B cell (primary cell): ENCODE measurements around the gene ACOT6. TPM values are rescaled to one million over a fixed set of nuclear protein-coding genes. Genes with fewer than 3 reads are reported as not detected.

Source experiments
- ATAC-seq: fragments of 200-7000 bp; cut with Tn5 transposase; one replicate; pipeline ENCODE4 v1.10.0; 2021; ENCODE audit warnings: low read depth, mild to moderate bottlenecking, moderate number of reproducible peaks, moderate library complexity
- CTCF ChIA-PET: fragments of 350-600 bp; sonication (Branson Sonifier 250); formaldehyde crosslinking; loops from one replicate; lab custom pipeline; 2021; ENCODE audit warnings: antibody characterized with exemption, inconsistent platforms; lab: Charles Lee
- POLR2A ChIA-PET: fragments of 350-600 bp; sonication (Branson Sonifier 250); formaldehyde crosslinking; loops from one replicate; lab custom pipeline; 2021; ENCODE audit warnings: antibody characterized with exemption; lab: Charles Lee
- DNase-seq: peaks from one replicate; pipeline ENCODE4 v3.0.0; 2013
- H2AFZ ChIP-seq: 2 replicates; pipeline ENCODE4 v1.6.1; 2012; ENCODE audit warnings: mild to moderate bottlenecking, low read depth, low read length; ENCODE audit not compliant: insufficient read depth, poor library complexity, severe bottlenecking
- H3K27ac ChIP-seq, 2 donors: 1 replicate in 1 of 2; 2 replicates in 1 of 2; pipeline ENCODE4 v1.5.1; 2012 to 2013; ENCODE audit warnings: low read length in 2 of 2, mild to moderate bottlenecking in 2 of 2, moderate library complexity in 1 of 2
- H3K27me3 ChIP-seq, 4 experiments: fragments of 200-600 bp in 1 of 4; sonication (generic) in 1 of 4; replicated peaks in 1 of 4; 1 replicate in 2 of 4; 2 replicates in 2 of 4; pipeline versions ENCODE4 v1.6.1 to v1.7.0; 2013 to 2016; ENCODE audit warnings: low read length in 3 of 4, mild to moderate bottlenecking in 2 of 4, mixed read lengths in 1 of 4, moderate library complexity in 1 of 4; ENCODE audit not compliant: insufficient read depth in 4 of 4, control insufficient read depth in 3 of 4; ENCODE audit errors: control extremely low read depth in 1 of 4
- H3K36me3 ChIP-seq, 2 experiments: replicated peaks in 1 of 2; 1 replicate in 1 of 2; 2 replicates in 1 of 2; pipeline versions ENCODE4 v1.6.1 to v1.7.1; 2013; ENCODE audit warnings: low read length in 1 of 2; ENCODE audit not compliant: insufficient read depth in 2 of 2, control insufficient read depth in 1 of 2; ENCODE audit errors: control extremely low read depth in 1 of 2, extremely low read depth in 1 of 2
- H3K4me1 ChIP-seq, 2 donors: fragments of 200-600 bp in 1 of 2; sonication (generic) in 1 of 2; 1 replicate in 1 of 2; 2 replicates in 1 of 2; pipeline versions ENCODE4 v1.5.1 to v1.6.1; 2013 to 2017; ENCODE audit warnings: low read length in 2 of 2; ENCODE audit not compliant: control insufficient read depth in 2 of 2, insufficient read depth in 2 of 2
- H3K4me2 ChIP-seq: replicated peaks from 2 replicates; pipeline ENCODE3; 2012; ENCODE audit warnings: mild to moderate bottlenecking, low read depth, low read length; ENCODE audit not compliant: poor library complexity, severe bottlenecking
- H3K4me3 ChIP-seq, 5 experiments: fragments of 200-600 bp in 1 of 5; sonication (generic) in 1 of 5; 1 replicate in 3 of 5; 2 replicates in 2 of 5; pipeline versions ENCODE4 v1.5.1 to v1.7.0; 2011 to 2016; ENCODE audit warnings: low read length in 4 of 5, mild to moderate bottlenecking in 4 of 5, low read depth in 2 of 5, control low read depth in 1 of 5, moderate library complexity in 1 of 5; ENCODE audit not compliant: insufficient read depth in 1 of 5; ENCODE audit errors: control extremely low read depth in 1 of 5, extremely low read depth in 1 of 5
- H3K79me2 ChIP-seq: fragments of 200-600 bp; sonication (generic); one replicate; pipeline ENCODE4 v1.6.0; 2016; ENCODE audit warnings: low read length; ENCODE audit not compliant: control insufficient read depth, insufficient read depth
- H3K9ac ChIP-seq: fragments of 200-600 bp; sonication (generic); 2 replicates; pipeline ENCODE4 v1.6.1; 2017; ENCODE audit warnings: mild to moderate bottlenecking, low read length, moderate library complexity
- H3K9me3 ChIP-seq, 3 donors: one replicate each; pipeline versions ENCODE4 v1.6.1 to v1.7.1; 2013; ENCODE audit warnings: low read length in 2 of 3; ENCODE audit not compliant: control insufficient read depth in 2 of 3, insufficient read depth in 1 of 3; ENCODE audit errors: control extremely low read depth in 1 of 3
- H4K20me1 ChIP-seq: 2 replicates; pipeline ENCODE4 v1.6.0; 2012; ENCODE audit warnings: mild to moderate bottlenecking, low read length; ENCODE audit not compliant: insufficient read depth, control insufficient read depth, poor library complexity, severe bottlenecking
- H3K27ac Mint-ChIP-seq: one replicate; pipeline ENCODE4 v1.8.0; 2021; ENCODE audit warnings: mixed read lengths
- H3K27me3 Mint-ChIP-seq: one replicate; pipeline ENCODE4 v1.8.0; 2021; ENCODE audit warnings: mixed read lengths
- H3K4me1 Mint-ChIP-seq: one replicate; pipeline ENCODE4 v1.8.0; 2021; ENCODE audit warnings: mixed read lengths
- H3K4me3 Mint-ChIP-seq: one replicate; pipeline ENCODE4 v1.8.0; 2021; ENCODE audit warnings: mixed read lengths
- H3K9me3 Mint-ChIP-seq: one replicate; pipeline ENCODE4 v1.8.0; 2022; ENCODE audit warnings: mixed read lengths; ENCODE audit not compliant: insufficient read depth
- CTCF ChIP-seq: fragments of 200-600 bp; IDR thresholded peaks from one replicate; pipeline ENCODE4 v1.8.0; 2022; ENCODE audit warnings: antibody characterized with exemption, mild to moderate bottlenecking
- EZH2 ChIP-seq: IDR thresholded peaks from 2 replicates; pipeline ENCODE4 v1.6.1; 2012; ENCODE audit warnings: borderline replicate concordance, low read depth, mild to moderate bottlenecking, moderate library complexity, low read length; ENCODE audit not compliant: insufficient read depth, poor library complexity, severe bottlenecking
- WGBS: methylation state at CpG from one replicate; pipeline ENCODE4 v1.1.5; 2013; ENCODE audit warnings: missing lambda C conversion rate; ENCODE audit not compliant: insufficient coverage; 5-methylcytosine and 5-hydroxymethylcytosine counted together
- intact Hi-C: fragments of 100-400 bp; cut with micrococcal nuclease; formaldehyde crosslinking; loops from one replicate; pipeline ENCODE4 v1.10.0; 2022
- polyA plus RNA-seq: library from polyadenylated mRNA; depleted of rRNA; stranded (reverse); fragments of >200 nt; gene quantifications from 2 replicates; pipeline ENCODE4 v1.2.3, GENCODE V29; 2012
- total RNA-seq, 2 donors: library from RNA; stranded (reverse); fragments of 120-200 nt in 1 of 2; gene quantifications; 1 replicate in 1 of 2; 2 replicates in 1 of 2; pipeline versions ENCODE4 v1.2.3 to v1.2.4, GENCODE V29; 2013 to 2022

Gene ACOT6
- total and polyA plus RNA-seq, 2 donors (not counting 1 experiment from before 2014, with no cell fraction given): not detected

GRCh38 chr14:73613419-73613963, 1.2 kb downstream of the ACOT6 start:
- H3K36me3 ChIP-seq: no peaks in the 10 kb centered on the region
- Mint-ChIP-seq H3K9me3 (no peaks in the 10 kb centered on the region), H3K4me1 (peaks cover 6% of the 10 kb centered on the region), H3K4me3 (peak overlapping the region; percentile 87), H3K27me3 (peaks cover 5% of the 10 kb centered on the region), H3K27ac (no peak overlapping the region)
- no peak overlapping the region for H2AFZ ChIP-seq
- H3K4me2 ChIP-seq: peak overlapping the region; percentile 83
- ChIA-PET CTCF (interaction anchor here (0.6 to 2.4 kb wide), 6 partner anchors 13 to 105 kb away, joined by 3 to 16 read pairs (median 4); partner anchors contain the start of gene ACOT2), POLR2A (interaction anchor here (0.7 kb wide), 1 partner anchor 335 kb away, joined by 3 read pairs; no protein-coding TSS in a partner anchor)
- no peak for TF ChIP-seq EZH2
- TF ChIP-seq CTCF: no peak
- peaks cover 0 to 6% (median 0%) of the 10 kb centered on the region in 4 experiments for H3K27me3 ChIP-seq
- no peaks in the 10 kb centered on the region for H4K20me1 ChIP-seq
- H3K27ac ChIP-seq: no peak overlapping the region
- H3K9ac ChIP-seq: no peak overlapping the region
- peaks cover 4% of the 10 kb centered on the region in 2 donors for H3K4me1 ChIP-seq
- no peak for ATAC-seq
- no peak for DNase-seq
- intact Hi-C loops: loop anchor here (1.0 kb wide), 1 partner anchor 21 kb away; no protein-coding TSS in a partner anchor
- WGBS: 83% methylated on average over 1 of the region's 3 CpGs
- H3K4me3 ChIP-seq: peak overlapping the region in 2 of 5 experiments; percentile 45 to 68
- no peaks in the 10 kb centered on the region for H3K79me2 ChIP-seq
- H3K9me3 ChIP-seq: peaks cover 0 to 5% (median 0%) of the 10 kb centered on the region in 3 donors

GRCh38 chr14:73616831-73617230, 4.5 kb downstream of the ACOT6 start:
- Histone ChIP-seq H3K9me3 (no peaks in the 10 kb centered on the region), H3K4me3 (no peak overlapping the region), H2AFZ (no peak overlapping the region), H3K79me2 (no peaks in the 10 kb centered on the region), H3K27ac (no peak overlapping the region), H3K36me3 (no peaks in the 10 kb centered on the region), H3K9ac (no peak overlapping the region), H3K4me1 (peaks cover 4% of the 10 kb centered on the region in 2 donors), H4K20me1 (no peaks in the 10 kb centered on the region), H3K27me3 (peaks cover 0 to 6% (median 0%) of the 10 kb centered on the region in 4 experiments), H3K4me2 (no peak overlapping the region)
- H3K27me3 Mint-ChIP-seq: peaks cover 3% of the 10 kb centered on the region
- H3K4me1 Mint-ChIP-seq: peaks cover 6% of the 10 kb centered on the region
- H3K27ac Mint-ChIP-seq: no peak overlapping the region
- 86% methylated on average over 4 of the region's 4 CpGs for WGBS
- no peaks in the 10 kb centered on the region for H3K9me3 Mint-ChIP-seq
- POLR2A ChIA-PET: no interaction called here
- intact Hi-C loops: no loop called here
- TF ChIP-seq EZH2 (no peak), CTCF (no peak)
- CTCF ChIA-PET: no interaction called here
- ATAC-seq (no peak), DNase-seq (no peak)
- no peak overlapping the region for H3K4me3 Mint-ChIP-seq
